GM18519 (cell line): ENCODE results near the gene LCORL.
A peak's percentile ranks its signal among the peaks of the same experiment; 100 is the strongest.

Experiments
- ATAC-seq: cut with Tn5 transposase; IDR thresholded peaks from one replicate; pipeline ENCODE4 v1.9.1; 2021; ENCODE audit warnings: mild to moderate bottlenecking, moderate library complexity; ENCODE audit not compliant: unreplicated experiment, low FRiP score

Gene LCORL

DNA sequence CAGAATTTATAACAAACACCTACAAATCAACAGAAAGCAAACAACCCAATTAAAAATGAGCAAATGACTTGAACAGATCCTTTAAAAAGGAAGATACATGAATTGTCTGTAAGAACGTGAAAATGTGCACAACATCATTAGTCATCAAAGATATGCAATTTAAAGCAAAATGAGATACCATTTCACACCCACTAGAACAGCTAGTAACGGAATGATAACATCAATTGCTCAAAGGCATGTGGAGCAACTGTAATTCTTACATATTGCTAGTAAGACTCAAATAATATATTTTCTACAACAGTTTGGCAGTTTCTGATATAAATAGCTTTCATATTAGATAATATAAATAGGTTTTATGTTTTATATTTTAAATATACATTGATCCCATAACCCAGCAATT lies 82.5 kb downstream of the LCORL start:
- no peak for ATAC-seq

DNA sequence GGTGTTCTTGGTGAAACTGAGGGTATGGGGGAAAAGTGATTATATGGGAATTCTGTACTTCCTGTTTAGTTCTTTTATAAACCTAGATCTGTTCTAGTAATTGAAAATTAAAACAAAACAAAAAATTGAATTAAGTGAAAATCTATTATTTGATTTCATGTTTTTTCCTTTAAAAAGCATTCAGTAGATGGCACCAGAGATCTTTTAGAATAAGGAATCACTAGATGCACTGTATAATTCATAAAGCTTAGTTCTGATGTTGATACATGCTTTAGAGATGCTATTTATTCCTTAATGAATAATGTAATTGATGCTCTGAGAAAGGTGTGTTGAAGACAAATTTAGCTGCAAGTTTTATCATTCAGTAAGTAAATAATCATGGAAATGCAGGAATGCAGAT lies 87.3 kb downstream of the LCORL start:
- no peak for ATAC-seq

DNA sequence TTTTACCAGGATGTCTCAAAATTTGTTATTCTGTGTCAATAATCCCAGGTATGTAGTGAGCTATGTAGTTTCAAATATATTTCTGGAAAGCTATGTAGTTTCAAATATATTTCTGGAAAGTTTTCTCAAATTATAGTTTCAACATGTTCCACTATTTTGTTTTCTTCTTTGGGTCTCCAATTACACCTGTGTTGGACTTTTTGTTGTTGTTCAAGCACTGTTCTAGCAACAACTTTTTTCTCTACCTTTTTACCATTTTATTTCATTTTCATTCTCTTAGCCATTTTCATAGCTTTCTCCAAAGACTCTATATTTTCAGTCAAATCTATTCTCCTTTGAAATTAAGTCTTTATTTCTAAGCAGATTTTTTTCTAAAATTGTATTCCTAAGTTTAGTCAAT lies 88.4 kb downstream of the LCORL start:
- ATAC-seq = no peak

DNA sequence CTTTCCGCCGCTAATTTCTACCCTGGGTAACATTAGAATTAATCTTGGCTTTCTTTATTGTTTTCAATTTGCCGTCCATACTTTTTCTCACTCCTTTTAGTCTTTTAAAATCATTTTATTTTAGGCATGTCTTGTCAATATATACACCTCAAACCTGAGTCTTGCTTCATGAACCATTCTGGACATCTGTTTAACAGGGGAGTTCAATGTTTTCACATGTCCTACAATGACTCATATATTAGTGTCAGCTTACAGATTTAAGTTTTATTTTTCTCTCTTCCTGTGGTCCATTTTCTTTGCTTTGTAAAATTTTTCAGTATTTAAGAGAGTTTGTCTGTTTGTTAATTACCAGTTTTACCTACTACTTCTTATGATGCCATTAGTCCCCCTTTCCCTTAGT lies 89.5 kb downstream of the LCORL start:
- ATAC-seq = no peak

DNA sequence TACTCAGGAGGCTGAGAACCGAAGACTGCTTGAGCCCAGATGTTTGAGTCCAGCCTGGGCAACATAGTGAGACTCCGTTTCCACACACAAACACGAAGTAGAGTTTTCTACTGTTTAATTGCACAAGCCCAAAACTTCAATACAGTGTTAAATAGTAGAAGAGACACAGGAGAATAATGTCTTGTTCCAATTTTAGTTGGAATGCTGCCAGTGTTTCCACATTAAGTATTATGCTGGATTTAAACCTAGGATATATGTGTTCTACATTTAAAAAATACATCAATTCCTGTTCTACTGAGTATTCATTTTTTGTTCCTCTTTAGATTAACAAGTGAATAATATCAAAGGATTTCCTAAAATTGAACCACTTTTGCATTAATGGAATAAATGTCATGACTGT lies 91.3 kb downstream of the LCORL start:
- no peak for ATAC-seq

DNA sequence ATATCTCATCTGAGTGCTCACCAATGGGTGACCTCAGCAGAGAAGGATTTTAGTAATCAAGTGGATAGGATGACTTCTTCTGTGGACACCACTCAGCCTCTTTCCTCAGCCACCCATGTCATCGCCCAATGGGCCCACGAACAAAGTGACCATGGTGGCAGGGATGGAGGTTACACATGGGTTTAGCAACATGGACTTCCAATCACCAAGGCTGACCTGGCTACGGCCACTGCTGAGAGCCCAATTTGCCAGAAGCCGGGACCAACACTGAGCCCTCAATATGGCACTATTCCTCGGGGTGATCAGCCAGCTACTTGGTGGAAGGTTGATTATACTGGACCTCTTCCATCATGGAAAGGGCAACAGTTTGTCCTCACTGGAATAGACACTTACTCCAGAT lies 97.4 kb downstream of the LCORL start:
- no peak for ATAC-seq

DNA sequence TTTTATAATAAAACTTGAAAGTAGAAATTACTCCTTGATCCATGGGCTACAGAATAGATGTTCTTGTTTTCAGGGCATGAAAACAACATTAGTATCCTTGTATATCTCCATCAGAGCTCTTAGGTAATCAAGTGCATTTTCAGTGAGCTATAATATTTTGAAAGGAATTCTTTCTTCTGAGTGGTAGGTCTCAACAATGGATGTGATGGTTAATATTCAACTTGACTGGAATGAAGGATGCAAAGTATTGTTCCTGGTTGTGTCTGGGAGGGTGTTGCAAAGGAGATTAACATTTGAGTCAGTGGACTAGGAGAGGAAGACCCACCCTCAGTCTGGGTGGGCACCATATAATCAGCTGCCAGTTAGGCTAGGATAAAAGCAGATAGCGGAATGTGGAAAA lies 100.1 kb downstream of the LCORL start:
- ATAC-seq = no peak

DNA sequence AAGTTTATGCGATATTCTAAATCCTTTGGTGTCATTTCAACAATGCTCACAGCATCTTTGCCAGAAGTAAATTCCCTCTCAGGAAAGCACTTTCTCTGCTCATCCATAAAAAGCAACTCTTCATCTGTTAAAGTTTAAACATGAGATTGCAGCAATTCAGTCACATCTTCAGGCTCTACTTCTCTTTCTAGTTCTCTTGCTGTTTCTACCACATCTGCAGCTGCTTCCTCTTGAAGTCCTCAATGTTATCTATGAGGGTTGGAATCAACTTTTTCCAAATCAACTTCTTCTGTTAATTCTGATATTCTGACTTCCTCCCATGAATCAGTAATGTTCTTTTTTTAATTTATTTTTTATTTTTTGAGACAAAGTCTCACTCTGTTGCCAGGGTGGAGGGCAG lies 100.9 kb downstream of the LCORL start:
- no peak for ATAC-seq

DNA sequence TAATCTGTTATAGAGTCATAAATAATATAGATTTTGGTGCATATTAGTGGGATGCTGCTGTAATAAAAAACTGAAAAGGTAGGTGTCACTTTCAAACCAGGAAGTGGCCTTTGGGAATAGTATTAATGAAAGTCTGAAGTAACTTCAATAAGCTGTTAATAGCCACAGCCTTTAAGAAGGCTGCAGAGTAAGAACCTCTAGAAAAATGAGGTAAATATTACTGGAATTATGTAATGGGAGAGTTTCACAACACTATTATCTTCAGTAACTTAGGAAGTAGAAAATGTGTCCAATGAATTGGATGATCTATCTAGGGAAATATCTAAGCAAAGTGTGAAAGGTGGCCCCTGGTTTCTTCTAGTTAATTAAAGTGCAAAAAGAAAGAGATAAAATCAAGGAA lies 106.1 kb downstream of the LCORL start:
- no peak for ATAC-seq

DNA sequence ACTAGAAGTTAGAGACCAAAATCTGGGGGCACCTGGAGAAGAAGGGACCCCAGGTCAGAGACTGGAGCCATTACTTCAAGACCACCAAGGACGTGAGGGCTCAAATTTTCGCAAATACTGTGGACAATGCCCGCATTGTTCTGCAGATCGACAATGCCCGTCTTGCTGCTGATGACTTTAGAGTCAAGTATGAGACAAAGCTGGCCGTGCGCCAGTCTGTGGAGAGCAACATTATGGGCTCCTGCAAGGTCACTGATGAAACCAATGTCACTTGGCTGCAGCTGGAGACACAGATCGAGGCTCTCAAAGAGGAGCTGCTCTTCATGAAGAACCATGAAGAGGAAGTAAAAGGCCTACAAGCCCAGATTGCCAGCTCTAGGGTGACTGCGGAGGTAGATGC lies 109.5 kb downstream of the LCORL start:
- no peak for ATAC-seq

DNA sequence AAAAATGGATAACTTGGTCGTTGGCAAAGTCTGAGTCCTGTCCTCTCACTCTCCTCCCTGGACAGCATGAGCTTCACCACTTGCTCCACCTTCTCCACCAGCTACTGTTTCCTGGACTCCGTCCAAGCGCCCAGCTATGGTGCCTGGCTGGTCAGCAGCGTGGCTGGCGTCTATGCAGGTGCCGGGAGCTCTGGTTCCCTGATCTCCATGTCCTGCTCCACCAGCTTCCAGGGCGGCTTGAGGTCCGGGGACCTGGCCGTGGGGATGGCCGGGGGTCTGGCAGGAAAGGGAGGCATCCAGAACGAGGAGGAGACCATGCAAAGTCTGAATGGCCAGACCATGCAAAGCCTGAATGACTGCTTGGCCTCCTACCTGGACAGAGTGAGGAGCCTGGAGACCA lies 109.9 kb downstream of the LCORL start:
- ATAC-seq = no peak

DNA sequence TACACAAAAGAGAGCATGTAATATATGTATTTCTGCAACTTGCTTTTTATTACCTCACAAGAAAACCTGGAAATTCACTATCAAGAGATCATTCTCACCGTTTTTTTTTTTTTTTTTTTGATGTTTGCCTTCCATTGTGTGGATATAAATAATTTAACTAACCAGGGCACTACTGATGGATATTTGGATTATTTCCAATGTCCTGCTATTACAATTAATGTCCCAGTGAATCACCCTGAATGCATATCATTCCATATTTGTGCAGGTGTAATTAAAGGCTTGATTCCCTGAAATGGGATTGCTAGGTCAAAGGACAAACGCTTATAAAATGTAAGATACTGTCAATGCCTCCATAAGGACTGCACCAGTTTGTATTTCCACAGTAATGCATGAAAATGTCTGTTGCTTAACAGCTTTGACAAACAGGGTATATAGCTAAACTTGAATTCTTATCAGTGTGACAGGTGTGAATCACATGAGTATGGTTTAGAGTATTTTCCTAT lies 123.0 kb downstream of the LCORL start:
- no peak for ATAC-seq

DNA sequence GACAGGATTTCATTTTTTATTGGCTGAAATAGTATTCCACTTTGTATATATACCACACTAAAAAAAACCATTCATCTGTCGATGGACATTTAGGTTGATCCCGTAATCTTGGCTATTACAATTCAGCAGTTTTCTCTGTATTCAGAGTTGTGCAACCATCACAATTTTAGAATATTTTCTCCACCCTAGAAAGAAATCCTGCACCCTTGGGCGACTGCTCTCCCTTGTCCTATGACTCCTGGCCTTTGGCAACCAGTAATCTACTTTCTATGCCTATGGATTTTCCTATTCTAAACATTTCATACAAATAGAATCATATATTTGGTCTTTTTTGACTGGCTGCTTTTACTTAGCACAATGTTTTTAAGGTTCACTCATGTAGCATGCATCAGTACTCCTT lies 126.1 kb downstream of the LCORL start:
- no peak for ATAC-seq

DNA sequence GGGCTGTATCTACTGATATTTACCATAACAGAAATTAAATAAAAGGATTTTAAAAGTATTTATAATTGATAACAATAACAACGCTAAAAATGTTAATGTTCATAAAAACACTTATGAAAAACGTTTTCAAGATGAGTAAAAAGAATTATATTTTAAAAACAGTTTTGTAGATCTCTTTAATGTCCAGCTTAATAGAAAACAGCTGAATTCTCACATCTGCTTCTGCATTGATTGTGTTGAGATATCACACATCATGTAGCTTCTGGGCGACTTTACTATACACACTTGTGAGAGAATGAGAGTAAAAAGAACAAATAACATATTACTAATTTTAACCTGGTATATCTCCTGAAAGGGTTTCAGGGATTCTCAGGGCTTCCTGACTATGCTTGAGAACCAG lies 127.1 kb downstream of the LCORL start:
- no peak for ATAC-seq

DNA sequence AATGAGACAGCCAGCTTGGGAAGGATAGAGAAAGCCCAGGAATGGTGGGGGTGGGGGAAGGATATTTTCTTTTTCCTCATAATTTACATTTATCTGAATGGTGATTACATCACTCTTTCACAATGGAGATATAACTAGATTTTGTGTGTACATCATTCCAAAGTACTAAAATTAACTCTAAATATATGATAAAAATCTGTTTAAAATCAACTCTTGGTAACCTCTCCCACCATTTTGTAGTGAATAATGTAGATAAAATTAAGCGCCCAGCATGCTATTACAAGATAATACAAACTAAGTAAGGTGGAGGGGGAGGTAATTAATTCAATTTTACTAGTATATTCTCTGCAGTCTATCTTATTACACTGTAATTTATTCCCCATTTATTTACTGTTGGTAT lies 131.9 kb downstream of the LCORL start:
- no peak for ATAC-seq

DNA sequence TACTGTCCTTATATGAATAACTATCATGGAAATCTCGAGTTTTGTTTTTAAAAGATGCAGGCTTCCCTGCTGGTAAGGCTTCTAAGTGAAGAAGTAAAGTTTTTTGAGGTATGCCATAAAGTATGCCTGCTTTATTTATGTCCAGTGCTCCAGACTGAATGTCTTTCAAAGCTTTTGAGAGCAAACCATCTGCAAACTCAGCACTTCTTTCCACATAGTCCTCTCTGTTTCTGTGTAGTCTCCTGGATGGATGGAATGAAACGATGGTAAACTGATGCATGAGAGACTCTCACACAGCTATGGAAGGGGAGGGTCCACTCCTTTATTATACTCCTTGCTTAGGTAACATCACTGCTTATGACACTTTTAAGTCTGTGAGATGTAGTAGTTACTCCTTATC lies 137.0 kb downstream of the LCORL start:
- ATAC-seq = no peak

DNA sequence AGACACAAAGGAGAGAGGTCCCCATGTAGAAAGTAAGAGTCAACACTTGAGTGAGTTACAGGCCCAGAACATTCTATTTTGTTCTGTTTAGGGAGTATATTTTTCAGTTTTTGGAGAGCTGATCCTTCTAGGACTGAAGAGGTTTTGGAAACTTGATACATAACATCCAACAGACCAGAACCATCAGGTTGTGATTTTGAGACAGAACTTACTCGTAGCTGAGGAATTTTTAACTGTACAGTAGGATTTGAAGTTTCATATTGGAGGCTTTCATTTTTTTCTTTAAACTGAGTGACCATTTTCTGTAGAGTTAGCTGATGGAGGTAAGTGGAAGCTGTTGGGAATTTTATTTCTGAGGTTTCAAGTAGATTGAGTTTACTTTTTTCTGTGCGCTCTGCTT lies 137.5 kb downstream of the LCORL start:
- no peak for ATAC-seq

DNA sequence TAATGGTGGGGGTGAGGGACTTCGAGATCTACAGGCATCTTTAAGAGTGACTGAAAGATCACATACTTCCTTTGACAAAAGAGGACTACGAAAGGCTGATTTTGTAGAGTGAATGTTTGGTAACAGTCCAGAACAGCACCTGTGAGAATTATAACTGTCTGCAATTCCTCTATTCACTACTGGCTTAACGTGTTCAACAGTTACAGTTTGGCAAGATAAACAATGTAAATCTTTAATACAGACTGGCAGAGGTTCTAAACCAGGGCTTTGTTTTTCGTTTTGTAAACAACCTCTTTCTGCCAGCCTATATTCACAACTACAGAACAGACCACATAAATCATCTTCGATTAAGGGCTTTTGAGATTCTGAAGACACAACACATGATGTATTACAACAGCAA lies 143.9 kb downstream of the LCORL start:
- no peak for ATAC-seq

DNA sequence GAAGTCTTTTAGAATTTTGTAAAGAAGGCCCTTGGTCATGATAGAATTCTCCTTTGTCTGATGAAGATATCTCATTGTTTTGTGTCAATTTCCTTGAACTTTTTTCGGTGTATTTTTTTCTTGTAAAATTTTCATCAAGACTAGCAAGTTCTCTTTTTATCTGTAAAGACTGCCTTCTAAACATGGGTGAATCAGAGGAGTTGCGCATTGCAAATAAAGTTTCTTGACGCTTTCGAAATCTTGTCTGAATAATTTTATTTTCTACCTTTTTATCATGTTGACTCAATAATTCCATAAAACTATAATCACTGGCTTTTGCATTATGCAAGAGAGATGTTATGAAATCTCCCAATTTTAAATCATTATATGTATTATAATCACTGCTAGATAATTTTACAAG lies 144.6 kb downstream of the LCORL start:
- no peak for ATAC-seq

DNA sequence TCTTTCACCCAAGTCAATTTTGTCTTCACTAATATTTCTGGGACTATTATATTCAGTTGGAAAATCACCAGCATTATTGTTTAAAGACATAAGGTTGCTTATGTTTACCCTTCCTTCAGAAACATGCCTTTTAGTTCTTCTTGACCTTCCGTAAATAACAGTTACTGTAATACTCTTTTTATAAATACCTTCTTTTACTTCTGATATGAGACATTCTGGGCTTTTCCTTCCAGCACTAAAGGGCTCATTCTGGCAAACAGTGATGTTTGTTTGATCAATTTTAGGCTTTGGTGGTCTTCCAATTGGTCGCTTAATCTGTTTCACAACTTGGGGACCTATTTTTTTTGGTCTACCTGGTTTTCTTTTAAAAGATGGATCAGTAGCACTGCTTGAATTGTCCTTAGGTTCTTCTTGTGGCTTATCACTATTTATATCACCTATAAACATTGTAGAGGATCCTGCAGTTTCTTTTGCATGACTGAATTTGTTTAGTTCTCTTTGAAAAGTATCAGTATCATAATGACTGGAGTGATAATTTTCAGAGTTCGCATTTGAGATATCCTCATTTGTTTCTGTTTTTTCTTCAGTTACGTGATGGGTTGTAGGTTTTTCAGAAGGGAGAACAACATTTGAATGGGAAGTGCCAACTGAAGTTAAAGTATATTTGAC lies 146.0 kb downstream of the LCORL start:
- peak; percentile 97 for ATAC-seq

DNA sequence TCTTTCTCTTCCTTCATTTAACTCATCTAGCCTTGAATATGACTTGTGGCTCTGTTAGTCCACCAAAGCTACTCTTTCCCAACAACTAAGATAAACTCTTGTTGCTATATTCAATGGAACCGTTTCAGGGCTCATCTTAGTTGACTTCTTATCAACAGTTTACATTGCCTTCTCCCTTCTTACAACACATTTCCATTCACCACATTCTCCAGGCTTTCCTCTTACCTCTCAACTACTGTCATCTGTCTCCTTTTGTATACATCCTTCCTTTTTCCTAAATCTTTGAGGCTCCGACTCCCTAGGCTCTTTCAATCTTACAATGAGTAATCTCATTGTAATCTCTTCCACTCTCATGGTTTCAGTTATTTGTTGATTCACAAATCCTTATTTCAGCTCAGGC lies 152.2 kb downstream of the LCORL start:
- no peak for ATAC-seq

DNA sequence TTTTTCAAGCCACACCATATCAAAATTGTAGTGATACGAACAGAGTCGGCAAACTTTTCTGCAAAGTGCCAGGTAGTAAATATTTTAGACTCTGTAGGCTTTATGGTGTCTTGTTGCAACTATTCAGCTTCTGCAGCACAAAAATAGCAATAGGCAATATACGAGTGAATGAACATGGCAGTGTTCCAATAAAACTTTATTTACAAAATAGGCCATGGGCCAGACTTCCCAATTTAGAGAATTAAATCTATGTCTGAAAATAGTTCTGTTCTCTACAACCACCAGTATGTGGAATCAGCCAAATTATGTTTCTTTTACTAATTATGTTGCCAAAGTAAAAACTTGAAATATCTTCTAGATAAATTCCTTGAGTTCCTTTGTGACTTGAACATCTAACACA lies 154.3 kb downstream of the LCORL start:
- ATAC-seq = no peak

DNA sequence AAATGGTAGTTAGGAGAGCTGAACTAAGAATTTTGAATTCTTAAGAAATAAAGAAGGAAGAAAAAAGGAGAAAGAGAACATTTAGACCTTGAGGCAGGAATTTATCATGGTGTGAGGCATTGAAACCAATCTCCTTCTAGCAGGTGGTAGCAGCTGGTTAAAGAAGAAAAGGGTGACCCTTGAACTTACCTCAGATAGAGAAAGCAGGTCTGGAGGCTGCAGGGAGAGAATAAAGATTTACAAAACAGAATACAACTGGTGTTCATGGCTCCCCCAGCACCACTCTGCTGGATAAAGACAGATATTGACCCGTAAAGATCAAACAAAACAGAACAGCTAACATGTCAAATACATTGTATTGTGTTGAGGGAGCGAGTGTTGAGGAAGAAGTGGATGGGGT lies 154.7 kb downstream of the LCORL start:
- ATAC-seq = no peak
